ENCODE measurements around the gene ZNF621. TPM values are rescaled to one million over a fixed set of nuclear protein-coding genes. Genes with fewer than 3 reads are reported as not detected.

ZNF621 gene
- total and polyA plus RNA-seq, 2 of the 8 experiments (the other 6 are each of a cell fraction or from before 2014, with no cell fraction given) = 10.9 to 15.4 TPM

GRCh38 chr3:40550167-40550566, 25.4 kb downstream of the ZNF621 start (continued):
- TF ChIP-seq FOSL1 (IDR thresholded peaks at IDR 0.05; ENCODE audit: insufficient read depth, low read depth, low read length) (no peak), ATF2 (IDR thresholded peaks at IDR 0.05; ENCODE audit: low read length) (no peak)

Measured in H1 (cell line).